Panc1 (cell line): Measurements from ENCODE around the gene GTF2A1L.

Experiments
- CTCF ChIP-seq: fragments of 450-650 bp; IDR thresholded peaks from 2 replicates; pipeline ENCODE4 v1.5.1; 2017; ENCODE audit warnings: mild to moderate bottlenecking
- POLR2AphosphoS5 ChIP-seq: IDR thresholded peaks from 2 replicates; pipeline ENCODE4 v1.6.1; 2012; ENCODE audit warnings: mild to moderate bottlenecking, low read depth, low read length, moderate library complexity

- TF ChIP-seq CTCF (no peak), POLR2AphosphoS5 (no peak)
Observed at GRCh38 chr2:48709096-48710034, 91.7 kb downstream of the GTF2A1L start.
